Measurements from ENCODE around the gene ELAC1.

- TF ChIP-seq, protein P1, sequence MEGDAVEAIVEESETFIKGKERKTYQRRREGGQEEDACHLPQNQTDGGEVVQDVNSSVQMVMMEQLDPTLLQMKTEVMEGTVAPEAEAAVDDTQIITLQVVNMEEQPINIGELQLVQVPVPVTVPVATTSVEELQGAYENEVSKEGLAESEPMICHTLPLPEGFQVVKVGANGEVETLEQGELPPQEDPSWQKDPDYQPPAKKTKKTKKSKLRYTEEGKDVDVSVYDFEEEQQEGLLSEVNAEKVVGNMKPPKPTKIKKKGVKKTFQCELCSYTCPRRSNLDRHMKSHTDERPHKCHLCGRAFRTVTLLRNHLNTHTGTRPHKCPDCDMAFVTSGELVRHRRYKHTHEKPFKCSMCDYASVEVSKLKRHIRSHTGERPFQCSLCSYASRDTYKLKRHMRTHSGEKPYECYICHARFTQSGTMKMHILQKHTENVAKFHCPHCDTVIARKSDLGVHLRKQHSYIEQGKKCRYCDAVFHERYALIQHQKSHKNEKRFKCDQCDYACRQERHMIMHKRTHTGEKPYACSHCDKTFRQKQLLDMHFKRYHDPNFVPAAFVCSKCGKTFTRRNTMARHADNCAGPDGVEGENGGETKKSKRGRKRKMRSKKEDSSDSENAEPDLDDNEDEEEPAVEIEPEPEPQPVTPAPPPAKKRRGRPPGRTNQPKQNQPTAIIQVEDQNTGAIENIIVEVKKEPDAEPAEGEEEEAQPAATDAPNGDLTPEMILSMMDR (IDR thresholded peaks at IDR 0.05), result no peak
- no peak for TF ChIP-seq POLR2A (IDR thresholded peaks at IDR 0.05)
Measured at GRCh38 chr18:50934545-50935211, 33.2 kb upstream of the ELAC1 start.

All from heart left ventricle (tissue), 13 donors.